ENCODE results near the gene RFNG.

- TF ChIP-seq POLR2A (IDR thresholded peaks at IDR 0.05), result no peak
- no peak for TF ChIP-seq POLR2AphosphoS5 (IDR thresholded peaks at IDR 0.05; ENCODE audit: insufficient read depth in 1 of 2, low read depth in 1 of 2)
- TF ChIP-seq, protein P1, sequence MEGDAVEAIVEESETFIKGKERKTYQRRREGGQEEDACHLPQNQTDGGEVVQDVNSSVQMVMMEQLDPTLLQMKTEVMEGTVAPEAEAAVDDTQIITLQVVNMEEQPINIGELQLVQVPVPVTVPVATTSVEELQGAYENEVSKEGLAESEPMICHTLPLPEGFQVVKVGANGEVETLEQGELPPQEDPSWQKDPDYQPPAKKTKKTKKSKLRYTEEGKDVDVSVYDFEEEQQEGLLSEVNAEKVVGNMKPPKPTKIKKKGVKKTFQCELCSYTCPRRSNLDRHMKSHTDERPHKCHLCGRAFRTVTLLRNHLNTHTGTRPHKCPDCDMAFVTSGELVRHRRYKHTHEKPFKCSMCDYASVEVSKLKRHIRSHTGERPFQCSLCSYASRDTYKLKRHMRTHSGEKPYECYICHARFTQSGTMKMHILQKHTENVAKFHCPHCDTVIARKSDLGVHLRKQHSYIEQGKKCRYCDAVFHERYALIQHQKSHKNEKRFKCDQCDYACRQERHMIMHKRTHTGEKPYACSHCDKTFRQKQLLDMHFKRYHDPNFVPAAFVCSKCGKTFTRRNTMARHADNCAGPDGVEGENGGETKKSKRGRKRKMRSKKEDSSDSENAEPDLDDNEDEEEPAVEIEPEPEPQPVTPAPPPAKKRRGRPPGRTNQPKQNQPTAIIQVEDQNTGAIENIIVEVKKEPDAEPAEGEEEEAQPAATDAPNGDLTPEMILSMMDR (IDR thresholded peaks at IDR 0.05), result no peak
These were observed 2.5 kb downstream of the RFNG start for GRCh38 chr17:82049106-82049505.

Measured in vagina (tissue), 2 donors.